ENCODE results near the gene TSACC. TPM values are rescaled to one million over a fixed set of nuclear protein-coding genes. Genes with fewer than 3 reads are reported as not detected.

TSACC gene
- total and polyA plus RNA-seq, 10 of the 15 experiments (the other 5 are each of a cell fraction or from before 2014, with no cell fraction given) = 0.25 to 2.8 (median 0.92) TPM; not detected in 4

DNA sequence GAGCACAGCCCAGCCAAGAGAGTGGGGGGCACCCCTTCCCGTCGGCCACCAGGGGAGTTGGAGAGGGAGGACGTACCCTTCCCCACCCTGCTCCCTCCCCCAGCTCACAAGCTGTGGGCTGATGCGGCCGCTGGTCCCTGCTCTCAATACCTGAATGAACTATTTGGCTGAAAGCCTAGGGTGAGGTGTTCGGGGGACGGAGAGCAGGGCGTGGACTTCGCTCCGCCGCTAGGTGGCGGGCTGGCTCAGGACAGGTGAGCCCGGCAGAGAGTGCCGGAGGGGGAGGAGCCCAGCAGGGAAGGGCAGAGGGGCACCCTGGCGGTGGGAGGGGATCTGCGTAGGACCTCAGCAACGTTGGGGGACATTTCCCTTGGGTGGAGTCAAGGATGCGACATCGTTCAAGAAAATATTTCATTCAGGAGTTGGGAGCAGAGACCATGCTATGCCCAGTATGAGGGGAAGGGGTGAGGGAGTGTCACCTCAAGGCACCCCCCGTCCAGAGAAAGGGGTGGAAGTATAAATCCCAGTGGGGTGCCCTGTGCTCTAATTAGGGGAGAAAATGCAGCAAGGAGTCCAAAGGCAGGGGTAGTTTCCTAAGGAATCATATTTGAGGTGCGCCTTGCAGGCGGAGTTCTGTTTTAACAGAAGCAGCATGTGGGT is 18.7 kb downstream of the TSACC start:
- no peaks in the 10 kb centered on the region for H3K79me2 ChIP-seq (ENCODE audit: control insufficient read depth, insufficient read depth, low read length)
- no TSS peak for BruUV-seq (replicated peaks)
- peak; percentile 82 for FAIRE-seq
- H3K9me3 ChIP-seq (replicated peaks; ENCODE audit: control insufficient read depth, insufficient read depth, low read length) = no peaks in the 10 kb centered on the region
- H3K9ac ChIP-seq (ENCODE audit: control insufficient read depth, insufficient read depth, low read length) = no peak overlapping the region
- in situ Hi-C loops (cut with MboI) (no loop called here), intact Hi-C loops (cut with micrococcal nuclease; ENCODE audit: unreplicated experiment) (loop anchor here (1.0 kb wide), 1 partner anchor 87 kb away; no protein-coding TSS in a partner anchor)
- no peak overlapping the region for H2AFZ ChIP-seq (ENCODE audit: control insufficient read depth, low read depth, low read length)
- RAD21 ChIA-PET (ENCODE audit: unreplicated experiment) = interaction anchor here (1.0 to 1.4 kb wide), 2 partner anchors 16 to 29 kb away, joined by 3 read pairs; no protein-coding TSS in a partner anchor
- 11% methylated on average over 22 of the region's 22 CpGs for WGBS (ENCODE audit: insufficient coverage, insufficient replicate concordance, low lambda C conversion rate, missing lambda C conversion rate)
- H3K4me2 ChIP-seq (ENCODE audit: control insufficient read depth, insufficient read depth) = no peak overlapping the region
- no peak overlapping the region for H3K4me3 ChIP-seq
- no peak overlapping the region for H3K27ac ChIP-seq (ENCODE audit: control insufficient read depth, insufficient read depth)
- peaks cover 2% of the 10 kb centered on the region in 2 experiments; a peak in 2 of 4 replicates for H3K27me3 ChIP-seq (replicated peaks in 1 of 2; ENCODE audit: control insufficient read depth in 2 of 2, insufficient read depth in 2 of 2, low read length in 1 of 2)
- H3K36me3 ChIP-seq (ENCODE audit: control insufficient read depth in 2 of 2, insufficient read depth in 2 of 2, low read length in 1 of 2) = no peaks in the 10 kb centered on the region
- H3K4me1 ChIP-seq (ENCODE audit: control insufficient read depth, insufficient read depth, low read length) = 0 out of 2 replicates have a peak, but pooled peaks cover 2% of the 10 kb centered on the region
- CTCF ChIA-PET = interaction anchor here (0.8 to 3.2 kb wide), 3 partner anchors 55 to 235 kb away, joined by 3 to 25 read pairs (median 4); partner anchors contain the start of gene NAXE
- SMC1A ChIA-PET (ENCODE audit: uncharacterized antibody, unreplicated experiment) = no interaction called here
- ATAC-seq = peak; percentile 100
- POLR2A ChIA-PET = no interaction called here
- DNase-seq (ENCODE audit: low read depth, low spot score) = no peak
- H4K20me1 ChIP-seq (ENCODE audit: control insufficient read depth, insufficient read depth) = no peaks in the 10 kb centered on the region
- no peak for TF ChIP-seq TCF12 (IDR thresholded peaks at IDR 0.05; ENCODE audit: low read depth, low read length)
- TF ChIP-seq CBX5 (IDR thresholded peaks at IDR 0.05; ENCODE audit: low read depth) = no peak
- no peak for TF ChIP-seq HCFC1 (IDR thresholded peaks at IDR 0.05; ENCODE audit: low read length)
- no peak for TF ChIP-seq POLR2AphosphoS2 (IDR thresholded peaks at IDR 0.05; ENCODE audit: low read depth, low read length)
- no peak for TF ChIP-seq SIX5 (IDR thresholded peaks at IDR 0.05; ENCODE audit: low read depth, low read length, severe bottlenecking)
- TF ChIP-seq FOS (IDR thresholded peaks at IDR 0.05; ENCODE audit: borderline replicate concordance, extremely low read depth, insufficient read length) = no peak
- TF ChIP-seq, protein P1, sequence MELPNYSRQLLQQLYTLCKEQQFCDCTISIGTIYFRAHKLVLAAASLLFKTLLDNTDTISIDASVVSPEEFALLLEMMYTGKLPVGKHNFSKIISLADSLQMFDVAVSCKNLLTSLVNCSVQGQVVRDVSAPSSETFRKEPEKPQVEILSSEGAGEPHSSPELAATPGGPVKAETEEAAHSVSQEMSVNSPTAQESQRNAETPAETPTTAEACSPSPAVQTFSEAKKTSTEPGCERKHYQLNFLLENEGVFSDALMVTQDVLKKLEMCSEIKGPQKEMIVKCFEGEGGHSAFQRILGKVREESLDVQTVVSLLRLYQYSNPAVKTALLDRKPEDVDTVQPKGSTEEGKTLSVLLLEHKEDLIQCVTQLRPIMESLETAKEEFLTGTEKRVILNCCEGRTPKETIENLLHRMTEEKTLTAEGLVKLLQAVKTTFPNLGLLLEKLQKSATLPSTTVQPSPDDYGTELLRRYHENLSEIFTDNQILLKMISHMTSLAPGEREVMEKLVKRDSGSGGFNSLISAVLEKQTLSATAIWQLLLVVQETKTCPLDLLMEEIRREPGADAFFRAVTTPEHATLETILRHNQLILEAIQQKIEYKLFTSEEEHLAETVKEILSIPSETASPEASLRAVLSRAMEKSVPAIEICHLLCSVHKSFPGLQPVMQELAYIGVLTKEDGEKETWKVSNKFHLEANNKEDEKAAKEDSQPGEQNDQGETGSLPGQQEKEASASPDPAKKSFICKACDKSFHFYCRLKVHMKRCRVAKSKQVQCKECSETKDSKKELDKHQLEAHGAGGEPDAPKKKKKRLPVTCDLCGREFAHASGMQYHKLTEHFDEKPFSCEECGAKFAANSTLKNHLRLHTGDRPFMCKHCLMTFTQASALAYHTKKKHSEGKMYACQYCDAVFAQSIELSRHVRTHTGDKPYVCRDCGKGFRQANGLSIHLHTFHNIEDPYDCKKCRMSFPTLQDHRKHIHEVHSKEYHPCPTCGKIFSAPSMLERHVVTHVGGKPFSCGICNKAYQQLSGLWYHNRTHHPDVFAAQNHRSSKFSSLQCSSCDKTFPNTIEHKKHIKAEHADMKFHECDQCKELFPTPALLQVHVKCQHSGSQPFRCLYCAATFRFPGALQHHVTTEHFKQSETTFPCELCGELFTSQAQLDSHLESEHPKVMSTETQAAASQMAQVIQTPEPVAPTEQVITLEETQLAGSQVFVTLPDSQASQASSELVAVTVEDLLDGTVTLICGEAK (IDR thresholded peaks at IDR 0.05; ENCODE audit: borderline replicate concordance) = no peak
- peak; percentile 66 for TF ChIP-seq SMARCA5 (IDR thresholded peaks at IDR 0.05)
- no peak for TF ChIP-seq PML (IDR thresholded peaks at IDR 0.05; ENCODE audit: low read length)
- TF ChIP-seq POLR2AphosphoS5 (IDR thresholded peaks at IDR 0.05; ENCODE audit: low read length) = no peak
- no peak for TF ChIP-seq MTA3 (IDR thresholded peaks at IDR 0.05; ENCODE audit: borderline replicate concordance, low read length)
- TF ChIP-seq, protein P2, sequence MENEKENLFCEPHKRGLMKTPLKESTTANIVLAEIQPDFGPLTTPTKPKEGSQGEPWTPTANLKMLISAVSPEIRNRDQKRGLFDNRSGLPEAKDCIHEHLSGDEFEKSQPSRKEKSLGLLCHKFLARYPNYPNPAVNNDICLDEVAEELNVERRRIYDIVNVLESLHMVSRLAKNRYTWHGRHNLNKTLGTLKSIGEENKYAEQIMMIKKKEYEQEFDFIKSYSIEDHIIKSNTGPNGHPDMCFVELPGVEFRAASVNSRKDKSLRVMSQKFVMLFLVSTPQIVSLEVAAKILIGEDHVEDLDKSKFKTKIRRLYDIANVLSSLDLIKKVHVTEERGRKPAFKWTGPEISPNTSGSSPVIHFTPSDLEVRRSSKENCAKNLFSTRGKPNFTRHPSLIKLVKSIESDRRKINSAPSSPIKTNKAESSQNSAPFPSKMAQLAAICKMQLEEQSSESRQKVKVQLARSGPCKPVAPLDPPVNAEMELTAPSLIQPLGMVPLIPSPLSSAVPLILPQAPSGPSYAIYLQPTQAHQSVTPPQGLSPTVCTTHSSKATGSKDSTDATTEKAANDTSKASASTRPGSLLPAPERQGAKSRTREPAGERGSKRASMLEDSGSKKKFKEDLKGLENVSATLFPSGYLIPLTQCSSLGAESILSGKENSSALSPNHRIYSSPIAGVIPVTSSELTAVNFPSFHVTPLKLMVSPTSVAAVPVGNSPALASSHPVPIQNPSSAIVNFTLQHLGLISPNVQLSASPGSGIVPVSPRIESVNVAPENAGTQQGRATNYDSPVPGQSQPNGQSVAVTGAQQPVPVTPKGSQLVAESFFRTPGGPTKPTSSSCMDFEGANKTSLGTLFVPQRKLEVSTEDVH (IDR thresholded peaks at IDR 0.05; ENCODE audit: low read depth, partially characterized antibody) = no peak
- TF ChIP-seq SP1 (IDR thresholded peaks at IDR 0.05; ENCODE audit: low read depth, low read length) = peak; percentile 17
- TF ChIP-seq HDAC2 (IDR thresholded peaks at IDR 0.05) = no peak
- no peak for TF ChIP-seq BACH1 (IDR thresholded peaks at IDR 0.05; ENCODE audit: borderline replicate concordance)
- TF ChIP-seq RFX5 (IDR thresholded peaks at IDR 0.05; ENCODE audit: low read depth, low read length) = no peak
- no peak for TF ChIP-seq RCOR1 (conservative IDR thresholded peaks at IDR 0.05; ENCODE audit: low read depth, low read length)
- TF ChIP-seq, protein P3, sequence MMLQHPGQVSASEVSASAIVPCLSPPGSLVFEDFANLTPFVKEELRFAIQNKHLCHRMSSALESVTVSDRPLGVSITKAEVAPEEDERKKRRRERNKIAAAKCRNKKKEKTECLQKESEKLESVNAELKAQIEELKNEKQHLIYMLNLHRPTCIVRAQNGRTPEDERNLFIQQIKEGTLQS (IDR thresholded peaks at IDR 0.05; ENCODE audit: borderline replicate concordance, extremely low read depth, low read depth, low read length) = no peak

Data from GM12878 (cell line).